ENCODE data around the gene METTL22.

Gene METTL22

GRCh38 chr16:8663192-8664089 lies 41.9 kb downstream of the METTL22 start:
- no peak for DNase-seq (ENCODE audit: low read depth in 4 of 4, low spot score in 1 of 4)

- no peak for DNase-seq (ENCODE audit: low read depth in 4 of 4, low spot score in 1 of 4)
Measured at GRCh38 chr16:8665529-8665928, 44.0 kb downstream of the METTL22 start.

- no peak for DNase-seq (ENCODE audit: low read depth in 4 of 4, low spot score in 1 of 4)
Measured at GRCh38 chr16:8667492-8667891, 46.0 kb downstream of the METTL22 start.

DNA sequence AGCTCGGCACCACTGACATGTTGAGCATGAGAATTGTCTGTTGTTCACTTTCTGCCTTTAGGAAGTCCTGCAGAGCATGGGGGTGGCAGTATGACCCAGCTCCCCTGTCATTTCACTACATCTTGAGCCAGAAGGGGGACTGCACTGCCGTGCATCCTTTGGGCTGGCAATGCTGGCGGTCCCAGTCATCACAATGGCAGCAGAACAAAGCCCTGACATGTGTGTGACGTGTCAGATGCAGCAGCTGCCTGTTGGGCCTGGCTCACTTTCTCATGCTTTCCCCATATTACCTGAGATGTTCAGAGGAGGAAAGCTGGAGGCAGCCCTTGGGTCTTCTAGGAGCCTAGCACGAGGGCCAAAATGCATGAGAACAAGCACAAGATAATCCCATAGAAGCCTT lies 46.6 kb downstream of the METTL22 start:
- no peak for DNase-seq (ENCODE audit: low read depth in 4 of 4, low spot score in 1 of 4)

DNA sequence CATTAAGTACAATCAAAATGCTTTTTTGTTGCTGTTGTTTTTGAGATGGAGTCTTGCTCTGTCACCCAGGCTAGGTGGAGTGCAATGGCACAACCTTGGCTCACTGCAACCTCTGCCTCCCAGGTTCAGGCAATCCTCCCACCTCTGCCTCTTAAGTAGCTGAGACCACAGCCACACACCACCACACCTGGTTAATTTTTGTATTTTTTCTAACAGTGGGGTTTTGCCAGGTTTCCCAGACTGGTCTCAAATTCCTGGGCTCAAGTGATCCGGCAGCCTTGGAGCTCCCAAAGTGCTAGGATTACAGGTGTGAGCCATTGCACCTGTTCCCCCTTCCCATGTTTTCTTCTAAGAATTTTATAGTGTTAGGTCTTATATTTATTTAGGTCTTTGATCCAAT lies 48.0 kb downstream of the METTL22 start:
- DNase-seq (ENCODE audit: low read depth in 4 of 4, low spot score in 1 of 4) = no peak

DNA sequence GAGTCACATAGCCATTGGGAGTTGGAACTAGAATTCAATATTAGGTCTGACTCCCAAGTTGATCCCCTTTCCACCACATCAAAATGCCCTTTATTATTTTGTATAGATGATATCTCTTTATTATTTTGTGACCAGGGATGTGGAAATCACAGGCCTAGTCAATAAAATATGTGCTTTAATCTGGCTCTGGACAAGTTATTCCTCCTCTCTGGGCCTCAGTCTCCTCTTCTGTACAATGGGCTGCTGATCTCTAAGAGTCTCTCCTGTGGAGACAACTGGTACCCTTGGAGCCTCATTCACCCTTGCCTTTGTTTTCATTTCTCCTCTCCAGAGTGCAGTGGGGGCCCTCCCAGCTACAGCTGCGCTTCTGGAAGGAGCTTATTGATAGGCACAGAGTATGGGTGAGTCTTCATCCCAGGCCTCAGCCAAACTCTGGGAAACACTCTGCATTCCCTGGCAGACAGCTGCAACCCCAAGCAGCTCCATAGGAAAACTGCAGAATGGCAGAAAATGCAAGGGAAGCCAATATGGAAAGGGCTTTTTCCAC lies 48.6 kb downstream of the METTL22 start:
- DNase-seq (ENCODE audit: low read depth in 4 of 4, low spot score in 1 of 4) = no peak

DNA sequence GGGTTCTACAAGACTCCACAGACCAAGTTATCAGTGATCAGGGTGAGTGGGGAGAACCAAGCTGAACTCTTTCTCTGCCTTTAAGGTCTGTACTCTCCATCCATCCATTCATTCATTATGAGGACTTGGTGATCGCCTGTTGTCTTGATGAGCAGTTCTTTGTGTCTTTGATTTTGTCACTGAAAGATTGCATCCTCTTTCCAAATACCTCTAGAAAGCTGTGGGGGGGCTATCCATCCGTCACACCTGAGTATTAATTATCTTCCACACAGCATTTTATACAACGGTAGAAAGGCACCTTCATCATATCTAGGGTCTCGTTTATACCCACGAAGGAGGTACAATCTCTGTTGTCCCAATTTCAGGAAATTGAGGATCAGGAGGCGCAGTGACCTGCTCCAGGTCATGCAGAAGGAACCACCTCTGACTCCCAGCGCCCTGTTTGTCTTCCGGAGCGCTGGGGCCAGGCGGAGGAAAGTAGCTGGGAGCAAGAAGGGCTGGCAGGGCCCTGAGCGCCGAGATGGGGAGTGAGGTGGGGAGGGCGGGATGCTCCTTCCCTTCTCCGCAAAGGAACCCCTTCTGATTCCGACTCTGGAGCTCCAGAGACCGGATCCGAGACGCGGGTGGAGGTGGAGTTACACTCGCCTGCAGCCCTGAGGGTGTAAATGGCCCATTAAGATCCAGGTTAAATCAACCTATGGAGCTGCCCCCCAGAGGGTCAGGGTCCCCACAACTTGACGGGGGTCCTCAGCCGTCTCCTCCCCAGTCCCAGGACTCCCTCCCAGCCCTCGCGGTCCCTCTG lies 52.3 kb downstream of the METTL22 start:
- DNase-seq (ENCODE audit: low read depth in 4 of 4, low spot score in 1 of 4) = peak in 1 of 4 experiments; percentile 4

DNA sequence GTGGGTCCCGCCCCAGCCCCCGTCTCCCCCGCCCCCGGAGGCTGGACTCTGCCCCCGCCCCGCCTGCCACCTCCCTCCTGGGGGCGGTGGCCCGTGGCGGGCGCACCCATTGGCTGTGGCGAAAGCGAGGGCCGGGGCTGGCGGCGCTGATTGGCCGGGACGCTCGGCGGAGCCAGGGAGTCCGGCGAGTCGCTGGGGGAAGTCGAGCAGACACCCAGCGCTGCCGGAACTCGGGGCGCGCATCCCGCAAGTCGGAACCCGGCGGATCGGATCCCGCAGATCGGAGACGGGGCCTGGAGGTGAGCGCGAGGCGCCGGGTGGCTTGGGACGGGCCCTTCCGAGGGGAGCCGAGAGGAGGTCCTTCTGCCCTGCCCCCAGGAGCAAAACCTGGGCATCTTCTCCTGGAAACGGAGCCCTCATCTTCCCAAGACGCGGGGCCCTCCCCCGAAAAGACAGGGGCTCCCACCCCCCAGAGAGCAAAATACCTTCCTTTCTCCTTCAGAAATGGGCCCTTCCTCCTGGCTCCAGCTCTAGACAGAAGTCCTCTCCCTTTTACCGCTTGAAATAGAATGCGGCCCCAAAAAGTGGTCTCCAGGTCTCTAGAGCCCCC lies 53.0 kb downstream of the METTL22 start, which contains the start of gene ABAT:
Gene ABAT, plus strand, starts transcription at position 205 of the 610 bp plus-strand sequence. CDS start 61,123 bp downstream, outside the sequence.
- peak; percentile 63 to 84 (median 75) for DNase-seq (ENCODE audit: low read depth in 4 of 4, low spot score in 1 of 4)

DNA sequence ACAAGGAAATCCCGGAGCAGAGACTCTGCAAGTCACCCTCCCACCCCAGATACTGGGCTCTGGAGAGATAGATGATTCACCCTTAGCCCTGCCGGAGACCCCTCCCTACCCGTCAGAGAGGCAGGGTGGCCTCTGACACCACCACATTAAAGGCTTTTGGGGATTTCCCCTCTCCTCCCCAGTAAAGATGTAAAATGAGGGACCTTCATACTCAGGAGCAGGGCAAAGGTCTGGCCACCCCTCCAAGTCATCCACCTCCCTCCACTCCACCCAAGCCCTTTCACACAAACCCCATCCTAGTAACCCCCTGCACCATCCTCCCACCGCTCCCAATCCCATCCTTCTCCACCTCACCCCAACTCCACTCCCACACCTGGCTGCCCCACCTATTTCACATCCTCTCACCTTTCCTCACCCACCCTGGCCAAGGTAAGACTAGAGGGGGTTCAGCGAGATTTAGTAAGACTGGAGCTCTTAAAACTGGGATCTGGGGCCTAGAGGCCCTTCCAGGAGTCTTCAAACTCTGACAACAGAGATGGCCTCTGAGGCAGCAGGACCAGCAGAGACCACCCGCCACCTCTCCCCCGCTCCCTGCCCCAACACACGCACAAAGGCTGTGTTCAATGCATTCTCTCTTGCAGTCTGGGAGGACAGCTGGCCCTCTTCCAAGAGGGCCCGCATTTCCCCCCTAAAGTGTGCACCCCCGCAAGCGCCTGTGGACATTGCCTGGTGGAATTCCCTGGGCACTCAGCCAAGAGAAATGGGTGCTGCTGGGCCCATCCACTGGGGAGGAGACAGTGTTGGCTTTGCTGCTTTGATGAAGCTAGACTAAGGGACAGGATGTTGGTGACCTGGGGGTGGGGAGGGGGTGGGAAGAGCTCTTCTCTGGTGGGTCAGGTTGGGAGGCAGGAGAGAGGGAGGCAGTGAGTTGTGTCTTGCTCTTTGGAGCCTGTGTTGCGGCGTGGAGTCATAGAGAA lies 54.0 kb downstream of the METTL22 start:
- DNase-seq (ENCODE audit: low read depth in 4 of 4, low spot score in 1 of 4) = peak; percentile 27 to 53 (median 28)

DNA sequence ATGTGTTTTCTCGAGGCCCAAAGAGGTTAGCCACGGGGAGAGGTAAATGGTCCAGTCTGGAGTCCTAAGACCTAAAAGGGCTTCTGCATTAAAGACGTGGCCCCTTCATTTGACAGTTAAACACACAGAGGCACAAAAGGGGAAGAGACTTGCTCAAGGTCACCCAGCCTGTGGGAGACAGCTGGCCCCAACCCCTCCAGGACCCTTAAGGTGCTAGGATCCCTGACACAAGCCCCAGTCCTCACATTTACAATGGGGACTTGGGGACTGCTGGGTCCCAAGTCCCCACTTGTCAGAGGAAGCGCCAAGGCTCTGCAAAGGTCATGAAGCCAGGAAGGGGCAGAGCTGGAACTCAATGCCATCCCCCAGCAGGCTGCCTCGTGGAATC lies 54.7 kb downstream of the METTL22 start:
- DNase-seq (ENCODE audit: low read depth in 4 of 4, low spot score in 1 of 4) = no peak

GRCh38 chr16:8676737-8677375 lies 55.4 kb downstream of the METTL22 start:
- no peak for DNase-seq (ENCODE audit: low read depth in 4 of 4, low spot score in 1 of 4)

GRCh38 chr16:8677481-8677880 lies 56.0 kb downstream of the METTL22 start:
- no peak for DNase-seq (ENCODE audit: low read depth in 4 of 4, low spot score in 1 of 4)

DNA sequence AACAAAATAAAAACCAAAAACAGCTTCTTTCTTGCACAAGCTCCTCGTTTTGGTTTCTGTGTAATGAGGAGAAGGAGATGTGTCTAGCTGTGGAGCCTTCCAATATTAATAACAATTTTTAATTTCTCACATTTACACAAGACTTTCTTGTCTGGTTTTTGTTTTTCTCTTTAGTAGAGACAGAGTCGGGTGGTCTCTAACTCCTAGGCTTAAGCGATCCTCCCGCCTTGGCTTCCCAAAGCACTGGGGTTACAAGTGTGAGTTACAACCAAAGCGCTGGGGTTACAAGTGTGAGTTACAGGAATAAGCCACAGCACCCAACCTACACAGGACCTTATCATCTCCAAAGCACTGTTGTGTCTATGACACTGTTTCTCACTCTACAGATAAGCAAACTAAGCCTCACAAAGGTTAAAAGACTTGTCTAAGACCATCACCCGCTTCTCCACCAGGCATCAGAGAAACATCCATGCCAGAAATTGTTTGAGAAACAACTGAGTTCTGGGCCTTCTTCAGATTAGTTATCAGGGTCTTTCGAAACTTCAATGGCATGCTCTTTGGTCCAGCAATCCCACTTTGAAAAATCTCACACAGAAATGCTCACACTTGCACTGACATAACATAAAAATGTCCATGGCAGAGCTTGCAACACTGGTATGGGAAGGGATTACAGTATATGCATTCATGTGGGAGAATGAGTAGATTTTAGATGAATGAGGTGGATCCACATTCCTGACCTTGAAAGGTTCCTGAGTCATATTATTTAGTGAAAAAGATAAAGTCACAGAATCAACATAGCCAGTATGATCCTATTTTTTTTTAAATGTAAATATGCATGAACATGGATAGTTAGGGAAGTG lies 56.8 kb downstream of the METTL22 start:
- DNase-seq (ENCODE audit: low read depth in 4 of 4, low spot score in 1 of 4) = no peak

DNA sequence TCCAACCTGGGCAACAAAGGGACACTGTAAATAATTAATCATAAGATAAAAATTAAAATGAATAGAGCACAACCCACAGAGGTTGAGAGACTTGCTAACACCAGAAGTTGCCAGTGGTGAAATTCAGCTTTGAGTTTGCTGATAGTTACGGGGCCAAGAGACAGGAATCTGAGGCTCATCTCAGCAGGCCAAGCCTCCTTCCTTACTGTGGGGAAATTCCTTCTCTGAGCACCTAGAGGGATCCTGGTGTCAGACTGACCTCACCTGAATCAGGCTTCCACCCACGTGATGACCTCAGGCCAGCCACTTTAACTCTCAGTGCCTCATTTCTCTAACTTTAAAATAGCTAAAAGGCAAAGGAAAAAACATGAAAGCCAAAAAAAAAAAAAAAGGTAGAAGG lies 57.7 kb downstream of the METTL22 start:
- DNase-seq (ENCODE audit: low read depth in 4 of 4, low spot score in 1 of 4) = no peak

- DNase-seq (ENCODE audit: low read depth in 4 of 4, low spot score in 1 of 4) = no peak
Measured at GRCh38 chr16:8682551-8683259, 61.2 kb downstream of the METTL22 start.

DNA sequence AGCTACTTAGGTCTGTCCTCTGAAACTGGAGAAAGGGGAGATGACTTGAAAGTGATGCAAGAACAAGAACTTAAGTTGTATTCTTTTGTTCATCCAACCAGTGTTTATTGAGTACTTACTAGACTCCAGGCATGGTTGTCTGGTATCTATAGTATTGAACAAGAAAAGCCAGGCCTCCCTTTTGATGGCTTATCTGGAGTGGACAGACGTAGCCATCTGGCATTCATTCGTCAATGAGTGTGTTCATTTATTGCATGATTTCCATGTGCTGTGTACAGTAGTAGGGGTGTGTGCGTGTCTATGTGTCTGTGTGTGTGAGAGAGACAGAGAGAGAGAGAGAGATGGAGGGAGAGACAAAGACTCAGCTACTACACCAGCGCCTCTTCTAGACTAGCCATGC lies 62.1 kb downstream of the METTL22 start:
- no peak for DNase-seq (ENCODE audit: low read depth in 4 of 4, low spot score in 1 of 4)

DNA sequence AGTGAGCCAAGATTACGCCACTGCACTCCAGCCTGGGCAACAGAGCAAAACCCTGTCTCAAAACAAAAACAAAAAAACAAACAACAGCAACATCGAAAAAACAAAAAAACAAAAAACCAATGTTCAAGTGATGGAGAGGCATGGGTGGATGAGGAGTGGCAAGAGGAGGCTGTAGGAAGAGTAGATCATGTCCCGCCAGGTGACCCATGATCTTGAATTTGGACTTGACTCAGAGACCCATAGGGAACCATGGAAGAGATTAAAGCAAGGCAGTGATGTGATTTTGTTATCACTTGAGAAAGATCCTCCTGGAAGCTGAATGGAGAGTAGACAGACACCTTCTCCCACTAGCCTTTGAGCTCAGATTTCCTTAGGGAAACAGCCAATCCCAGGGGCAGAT lies 64.1 kb downstream of the METTL22 start:
- no peak for DNase-seq (ENCODE audit: low read depth in 4 of 4, low spot score in 1 of 4)

DNA sequence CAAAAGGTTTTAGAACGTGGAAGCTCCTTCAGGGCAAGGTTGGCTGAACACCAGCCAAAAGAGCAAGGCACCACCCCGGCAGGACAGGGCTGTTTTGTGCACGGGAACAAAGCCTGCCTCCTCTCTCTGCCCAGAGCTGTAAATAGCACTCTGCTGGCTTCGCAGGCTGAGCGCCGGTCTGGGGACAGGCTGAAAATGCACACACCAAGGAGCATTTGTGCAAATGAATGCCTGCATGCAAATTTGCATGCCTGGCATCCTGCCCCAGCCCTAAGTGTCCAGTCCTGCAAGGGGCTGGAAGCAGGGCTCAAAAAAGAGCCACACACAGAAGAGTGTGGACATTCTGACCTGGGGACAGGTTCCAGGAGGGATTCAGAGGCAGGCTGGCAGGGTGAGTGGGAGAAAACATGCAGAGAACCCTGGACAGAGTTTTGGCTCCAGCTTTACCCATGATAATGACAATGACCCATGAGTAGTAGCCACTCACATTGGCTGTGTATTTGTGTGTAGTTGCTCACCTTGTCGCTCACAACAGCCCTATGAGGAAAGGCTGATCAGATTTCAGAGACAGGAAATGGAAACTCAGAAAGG lies 64.6 kb downstream of the METTL22 start:
- no peak for DNase-seq (ENCODE audit: low read depth in 4 of 4, low spot score in 1 of 4)
